ENCODE data around the gene INO80B.

Gene INO80B

DNA sequence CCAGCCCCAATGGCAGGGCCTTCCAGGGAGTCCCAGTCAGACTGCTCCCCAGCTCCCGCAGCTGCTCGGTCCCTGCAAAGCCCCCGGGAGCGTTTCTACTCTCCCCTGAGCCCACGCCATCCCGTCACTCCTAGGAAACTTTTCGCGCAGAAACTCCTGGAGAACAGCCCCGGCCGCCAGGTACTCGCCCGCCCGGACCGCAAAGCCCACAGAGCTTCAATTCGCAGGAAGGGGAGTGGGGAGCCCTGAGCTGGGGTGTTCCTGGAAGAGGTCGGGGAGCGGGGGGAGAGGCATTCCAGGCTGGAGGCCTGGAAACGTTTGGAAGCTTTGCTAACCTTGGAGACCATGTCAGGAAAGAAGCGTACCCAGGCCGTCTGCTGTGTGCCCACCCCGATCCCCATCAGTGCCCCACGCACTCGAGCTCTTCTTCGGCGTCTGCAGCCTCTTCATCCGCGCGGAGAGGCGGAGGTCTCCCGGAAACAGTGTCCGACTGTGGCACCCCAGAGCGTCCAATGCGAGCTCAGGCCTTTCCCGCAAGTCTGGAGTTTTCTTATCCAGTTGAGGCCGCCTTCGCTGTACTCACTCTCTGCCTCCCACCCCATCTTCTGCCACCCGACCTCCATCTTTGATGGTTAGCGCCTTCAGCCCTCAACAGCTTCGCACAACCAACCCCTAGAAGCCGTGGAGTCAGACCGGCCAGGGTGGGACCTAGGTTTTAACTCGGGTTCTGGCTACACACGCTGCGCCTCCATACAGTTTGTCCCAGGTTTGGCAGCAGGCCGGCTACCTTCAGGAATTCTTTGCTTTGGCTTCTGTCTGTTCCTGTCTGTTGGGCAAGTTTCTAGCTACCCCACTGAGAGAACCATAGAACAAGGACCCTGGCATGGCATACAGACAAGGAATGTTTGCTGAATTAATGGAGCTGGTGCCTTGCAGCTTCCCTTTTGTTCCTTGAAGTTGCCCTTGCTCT is 48.9 kb downstream of the INO80B start:
- no peaks in the 10 kb centered on the region for H3K9me3 ChIP-seq (ENCODE audit: control insufficient read depth, insufficient read depth, low read length)
- H3K36me3 ChIP-seq (ENCODE audit: control insufficient read depth, insufficient read depth, low read length) = peaks cover 4% of the 10 kb centered on the region
- H3K4me1 ChIP-seq (ENCODE audit: control insufficient read depth, insufficient read depth, low read length) = peaks cover 3% of the 10 kb centered on the region
- H3K27me3 ChIP-seq (ENCODE audit: control insufficient read depth, insufficient read depth, low read length) = peaks cover 83% of the 10 kb centered on the region
- H3K4me3 ChIP-seq (ENCODE audit: low read depth, low read length) = peak overlapping the region; percentile 48
- peak overlapping the region; percentile 60 for H3K9ac ChIP-seq (ENCODE audit: low read depth, low read length)

DNA sequence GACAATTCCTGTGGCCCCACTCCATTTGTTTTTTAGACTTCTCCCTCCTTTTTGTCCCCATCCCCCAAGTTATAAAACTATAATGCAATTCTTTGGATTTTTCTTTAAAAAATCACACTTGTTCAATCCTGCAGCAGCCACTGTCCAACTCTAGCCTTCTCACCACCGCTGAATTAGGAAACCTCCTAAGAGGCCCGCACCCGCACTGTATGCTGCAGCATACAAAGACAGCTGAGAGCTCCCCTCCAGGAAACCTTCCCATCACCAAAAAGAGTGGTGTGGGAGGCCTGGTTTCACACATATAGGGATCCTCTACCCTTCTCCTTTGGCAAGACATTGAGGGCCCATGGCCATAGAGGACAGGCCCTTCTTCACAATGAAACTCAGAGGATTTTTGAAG is 49.7 kb downstream of the INO80B start:
- peaks cover 83% of the 10 kb centered on the region for H3K27me3 ChIP-seq (ENCODE audit: control insufficient read depth, insufficient read depth, low read length)
- H3K9me3 ChIP-seq (ENCODE audit: control insufficient read depth, insufficient read depth, low read length) = no peaks in the 10 kb centered on the region
- no peak overlapping the region for H3K9ac ChIP-seq (ENCODE audit: low read depth, low read length)
- peaks cover 3% of the 10 kb centered on the region for H3K4me1 ChIP-seq (ENCODE audit: control insufficient read depth, insufficient read depth, low read length)
- H3K4me3 ChIP-seq (ENCODE audit: low read depth, low read length) = peak overlapping the region; percentile 48
- H3K36me3 ChIP-seq (ENCODE audit: control insufficient read depth, insufficient read depth, low read length) = peaks cover 4% of the 10 kb centered on the region

DNA sequence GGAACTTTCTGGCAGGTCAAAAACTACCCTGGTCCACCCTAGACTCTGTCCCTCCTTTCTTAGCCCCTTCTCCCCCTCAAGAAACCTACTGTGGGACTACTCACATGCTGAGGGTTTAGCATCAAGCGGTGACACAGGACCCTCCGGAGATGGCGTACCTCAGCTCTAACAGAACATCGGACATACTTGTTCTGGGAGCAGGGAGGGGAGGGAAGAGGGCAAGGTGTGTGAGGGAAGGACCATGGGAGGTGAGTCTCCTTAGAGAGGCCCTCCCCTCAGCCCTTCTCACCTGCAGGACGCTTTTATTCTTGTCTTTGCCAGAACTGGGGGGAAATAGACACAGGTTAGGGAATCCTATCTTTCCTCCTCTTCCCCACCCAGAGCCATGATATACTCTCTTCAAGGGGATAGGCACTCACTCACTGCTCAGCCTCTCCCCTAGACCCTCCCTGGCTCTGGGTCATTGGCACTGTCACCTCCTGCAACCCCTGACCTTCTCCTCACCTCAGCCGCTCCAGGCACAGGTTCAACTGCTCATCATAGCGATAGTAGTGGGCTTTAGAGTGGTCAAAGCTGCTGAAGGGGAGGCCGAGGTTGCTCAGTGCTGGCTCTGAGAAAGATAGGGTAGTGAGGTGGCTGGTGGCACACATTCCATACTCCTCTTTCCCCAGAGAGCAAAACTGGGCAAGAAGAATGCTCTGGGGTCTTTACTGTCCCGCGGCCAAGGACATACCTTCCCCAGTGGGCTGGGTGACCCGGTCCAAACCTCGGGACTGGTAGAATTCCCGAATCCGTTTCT is 50.8 kb downstream of the INO80B start:
- Histone ChIP-seq H3K9me3 (ENCODE audit: control insufficient read depth, insufficient read depth, low read length) (no peaks in the 10 kb centered on the region), H3K36me3 (ENCODE audit: control insufficient read depth, insufficient read depth, low read length) (peaks cover 4% of the 10 kb centered on the region), H3K4me1 (ENCODE audit: control insufficient read depth, insufficient read depth, low read length) (peaks cover 3% of the 10 kb centered on the region), H3K4me3 (ENCODE audit: low read depth, low read length) (no peak overlapping the region), H3K27me3 (ENCODE audit: control insufficient read depth, insufficient read depth, low read length) (peaks cover 83% of the 10 kb centered on the region), H3K9ac (ENCODE audit: low read depth, low read length) (no peak overlapping the region)

DNA sequence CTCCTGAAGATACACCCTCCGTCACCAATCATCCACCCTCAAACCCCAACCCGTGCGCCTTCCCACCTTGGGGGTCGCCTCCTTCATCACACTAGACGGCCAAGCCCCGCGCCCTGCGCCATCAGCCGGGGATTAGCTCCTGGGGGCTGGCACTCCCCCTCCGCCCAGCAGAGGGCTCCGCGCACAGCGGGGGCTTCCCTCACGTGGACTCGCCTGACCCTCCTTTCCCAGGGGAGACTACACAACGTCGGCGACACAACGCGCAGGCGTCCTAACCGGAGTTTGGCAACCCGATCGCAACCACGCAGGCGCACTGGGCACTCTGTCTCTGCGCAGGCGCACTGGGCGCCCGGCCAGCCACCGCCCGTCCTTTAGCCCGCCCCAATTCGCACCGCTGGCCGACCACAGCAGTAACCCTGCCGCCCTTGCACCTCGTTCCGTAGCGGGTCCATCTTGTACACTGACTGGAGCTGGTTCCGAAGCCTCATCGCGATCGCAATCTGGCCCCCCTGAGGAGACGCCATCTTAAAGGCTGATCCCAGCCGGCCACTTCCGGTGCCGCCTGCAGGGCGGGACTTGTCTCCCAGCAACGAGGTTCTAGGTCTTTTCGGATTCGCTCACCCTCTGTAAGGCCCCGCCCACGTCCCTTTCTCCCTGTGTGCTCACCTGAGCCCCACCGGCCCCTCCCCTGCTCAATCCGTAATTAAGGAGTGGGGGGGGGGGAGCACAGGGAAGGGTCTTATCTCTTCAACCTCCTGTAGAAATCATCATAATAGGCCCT is 52.4 kb downstream of the INO80B start, which contains the start of gene PCGF1:
Gene PCGF1, minus strand, starts transcription at position 551 of the 781 bp plus-strand sequence. Its CDS starts 27 bp downstream, at position 524.
- H3K9me3 ChIP-seq (ENCODE audit: control insufficient read depth, insufficient read depth, low read length) = no peaks in the 10 kb centered on the region
- peaks cover 4% of the 10 kb centered on the region for H3K36me3 ChIP-seq (ENCODE audit: control insufficient read depth, insufficient read depth, low read length)
- peaks cover 83% of the 10 kb centered on the region for H3K27me3 ChIP-seq (ENCODE audit: control insufficient read depth, insufficient read depth, low read length)
- peaks cover 3% of the 10 kb centered on the region for H3K4me1 ChIP-seq (ENCODE audit: control insufficient read depth, insufficient read depth, low read length)
- H3K9ac ChIP-seq (ENCODE audit: low read depth, low read length) = peak within 1 kb of the TSS; percentile 84
- H3K4me3 ChIP-seq (ENCODE audit: low read depth, low read length) = peak within 1 kb of the TSS; percentile 93

Data from iPS-15b (cell line).